HG03354 (cell line): ENCODE measurements around the gene SLC52A1.
"Not testable (repeated sequence)": the region's sequence is repeated elsewhere in the genome, so short reads cannot be mapped to it uniquely, and the experiment has no call there.

Source experiments
- ATAC-seq: cut with Tn5 transposase; IDR thresholded peaks from one replicate; pipeline ENCODE4 v1.9.1; 2021; ENCODE audit warnings: mild to moderate bottlenecking; ENCODE audit not compliant: unreplicated experiment, poor library complexity, severe bottlenecking

The SLC52A1 gene

GRCh38 chr17:5032865-5033264 lies 2.4 kb downstream of the SLC52A1 start:
- no peak for ATAC-seq

- peak; percentile 69 for ATAC-seq
Measured at GRCh38 chr17:5031365-5032082, 3.7 kb downstream of the SLC52A1 start.

GRCh38 chr17:5030168-5030567 lies 5.1 kb downstream of the SLC52A1 start:
- not testable (repeated sequence) for ATAC-seq

DNA sequence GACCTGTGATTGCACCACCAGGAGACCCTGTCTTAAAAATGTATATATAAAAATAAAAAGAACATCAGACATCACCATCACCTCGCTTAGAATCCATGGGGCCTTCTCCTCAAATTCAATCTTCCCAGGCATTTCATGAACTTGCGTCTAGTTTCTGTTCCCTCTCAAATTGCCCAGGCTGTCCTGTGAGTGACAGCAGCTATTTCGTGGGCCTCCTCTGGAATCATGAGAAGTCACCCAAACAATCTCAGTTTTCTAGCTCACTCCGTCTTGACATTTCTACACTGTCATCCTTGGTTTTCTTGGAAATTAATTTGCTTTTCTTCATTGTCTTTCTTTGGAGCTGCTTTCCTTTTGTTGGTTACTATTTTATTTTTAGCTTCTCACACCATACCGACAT lies 7.3 kb downstream of the SLC52A1 start:
- no peak for ATAC-seq

DNA sequence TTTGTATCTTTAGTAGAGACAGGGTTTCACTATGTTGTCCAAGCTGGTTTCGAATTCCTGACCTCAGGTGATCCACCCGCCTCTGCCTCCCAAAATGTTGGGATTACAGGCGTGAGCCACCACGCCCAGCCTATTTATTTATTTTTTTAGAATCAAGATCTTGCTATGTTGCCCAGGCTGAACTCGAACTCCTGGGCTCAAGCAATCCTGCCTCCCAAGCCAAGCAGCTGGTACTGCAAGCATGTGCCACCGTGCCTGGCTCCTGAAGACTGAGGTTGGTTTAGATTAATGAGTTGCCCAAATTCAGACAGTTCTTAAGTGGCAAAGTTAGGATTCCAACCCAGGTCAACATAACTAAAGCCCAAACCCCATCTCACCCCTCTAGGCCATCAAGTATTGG lies 7.9 kb downstream of the SLC52A1 start:
- no peak for ATAC-seq

- no peak for ATAC-seq
Measured at GRCh38 chr17:5024604-5025003, 10.6 kb downstream of the SLC52A1 start.

- ATAC-seq, result no peak
Measured at GRCh38 chr17:5023588-5024147, 11.6 kb downstream of the SLC52A1 start.

- ATAC-seq, result no peak
Measured at GRCh38 chr17:5022171-5022711, 13.0 kb downstream of the SLC52A1 start.

DNA sequence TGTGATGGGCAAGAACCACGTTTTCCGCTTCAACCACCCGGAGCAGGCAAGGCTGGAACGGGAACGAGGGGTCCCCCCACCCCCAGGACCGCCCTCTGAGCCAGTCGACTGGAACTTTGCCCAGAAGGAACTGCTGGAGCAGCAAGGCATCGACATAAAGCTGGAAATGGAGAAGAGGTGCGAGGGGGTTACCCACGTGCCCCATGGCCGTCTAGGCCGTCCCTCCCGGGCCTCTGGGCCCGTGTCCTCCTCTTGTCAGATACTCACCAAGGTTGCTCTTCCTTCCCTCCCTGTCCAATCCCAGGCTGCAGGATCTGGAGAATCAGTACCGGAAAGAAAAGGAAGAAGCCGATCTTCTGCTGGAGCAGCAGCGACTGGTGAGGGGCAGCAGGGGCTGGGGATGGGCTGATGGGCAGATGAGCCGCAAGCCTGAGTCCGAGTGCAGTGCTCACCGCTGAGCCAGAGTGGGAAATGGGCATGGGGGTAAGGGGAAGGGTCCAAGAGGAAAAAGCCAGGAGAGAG lies 14.7 kb downstream of the SLC52A1 start:
- ATAC-seq, result no peak

- ATAC-seq, result no peak
Measured at GRCh38 chr17:5019475-5019956, 15.7 kb downstream of the SLC52A1 start.

DNA sequence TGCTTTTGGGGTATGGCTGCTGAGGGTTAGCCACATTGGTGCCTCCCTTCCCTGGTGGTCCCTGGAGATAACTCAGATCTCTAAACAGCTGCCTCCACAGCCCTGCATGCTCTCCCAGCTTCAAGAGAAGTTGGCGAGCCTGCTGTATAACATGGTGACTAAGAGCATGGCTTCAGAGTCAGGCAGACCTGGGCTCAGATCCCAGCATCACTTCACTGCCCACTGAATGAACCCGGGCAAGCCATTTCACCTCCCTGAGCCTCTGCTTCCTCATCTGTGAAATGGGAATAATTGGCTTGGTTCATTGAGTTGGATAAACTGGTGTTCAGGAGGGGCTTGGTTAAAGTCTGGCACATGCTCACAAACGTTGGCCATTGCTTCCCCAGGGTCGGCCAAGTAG lies 20.9 kb downstream of the SLC52A1 start:
- no peak for ATAC-seq

DNA sequence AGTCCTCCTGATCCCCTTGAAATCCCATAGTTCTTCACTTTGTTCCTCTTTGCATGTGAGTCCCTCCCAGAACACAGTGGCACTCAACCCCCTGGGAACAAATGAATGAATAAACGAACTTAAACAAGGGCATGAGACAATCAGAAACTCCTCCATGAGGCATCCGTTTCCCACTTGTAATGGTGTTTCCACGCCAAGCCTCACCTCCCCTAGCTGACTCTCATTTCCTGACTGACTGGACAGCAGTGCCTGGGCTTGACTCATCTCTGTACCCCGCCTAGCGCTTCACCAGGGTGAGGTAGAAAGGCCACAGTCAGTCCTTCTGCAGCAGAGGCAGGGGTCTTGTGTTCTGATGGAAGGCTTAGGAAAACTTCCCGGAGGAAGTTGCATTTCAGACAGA lies 23.3 kb downstream of the SLC52A1 start:
- no peak for ATAC-seq

DNA sequence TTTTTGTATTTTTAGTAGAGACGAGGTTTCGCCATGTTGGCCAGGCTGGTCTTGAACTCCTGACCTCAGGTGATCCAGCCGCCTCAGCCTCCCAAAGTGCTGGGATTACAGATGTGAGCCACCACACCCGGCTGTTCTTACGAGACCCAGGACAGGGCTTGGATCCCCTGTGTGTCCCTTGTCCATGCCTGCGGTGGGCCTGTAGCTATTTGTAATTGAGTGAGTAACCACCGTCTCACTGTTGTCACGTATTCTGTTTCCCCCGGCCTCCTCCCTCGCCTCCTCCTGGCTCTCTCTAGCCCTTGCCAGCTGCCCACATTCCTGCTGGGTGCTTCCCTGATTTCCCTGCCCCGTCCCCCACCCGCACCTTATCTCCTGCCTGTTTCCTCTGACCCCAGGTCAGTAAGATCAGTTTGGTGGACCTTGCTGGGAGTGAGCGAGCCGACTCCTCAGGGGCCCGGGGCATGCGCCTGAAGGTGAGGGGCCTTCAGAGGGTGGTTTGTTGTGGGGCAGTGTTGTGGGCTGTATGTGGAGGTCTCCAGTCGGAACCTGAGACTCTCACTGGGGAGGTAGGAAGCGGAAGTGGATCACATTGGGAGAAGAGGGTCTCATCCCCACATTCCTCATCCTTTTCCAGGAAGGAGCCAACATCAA lies 31.9 kb downstream of the SLC52A1 start:
- no peak for ATAC-seq

- no peak for ATAC-seq
Measured at GRCh38 chr17:5002121-5002788, 33.0 kb downstream of the SLC52A1 start.

DNA sequence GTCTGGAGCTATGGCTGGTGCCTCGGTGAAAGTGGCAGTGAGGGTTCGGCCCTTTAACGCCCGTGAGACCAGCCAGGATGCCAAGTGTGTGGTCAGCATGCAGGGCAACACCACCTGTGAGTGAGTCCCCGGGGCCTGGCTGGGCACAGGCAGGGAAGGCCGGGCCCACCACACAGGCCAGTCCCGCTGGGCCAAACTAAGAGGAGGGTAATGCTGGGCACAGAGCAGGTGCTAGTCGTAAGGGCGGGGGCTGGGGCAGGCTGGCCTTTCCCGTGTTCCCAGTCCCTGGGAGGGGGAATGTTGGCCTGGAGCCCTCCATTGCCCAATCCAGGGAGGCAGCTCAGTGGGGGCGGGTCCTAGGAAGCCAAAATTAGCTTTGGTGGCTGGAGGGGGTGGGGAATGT lies 35.0 kb downstream of the SLC52A1 start:
- no peak for ATAC-seq

GRCh38 chr17:4999430-5000093 lies 35.7 kb downstream of the SLC52A1 start:
- no peak for ATAC-seq

GRCh38 chr17:4998732-4999429 lies 36.3 kb downstream of the SLC52A1 start:
- no peak for ATAC-seq

DNA sequence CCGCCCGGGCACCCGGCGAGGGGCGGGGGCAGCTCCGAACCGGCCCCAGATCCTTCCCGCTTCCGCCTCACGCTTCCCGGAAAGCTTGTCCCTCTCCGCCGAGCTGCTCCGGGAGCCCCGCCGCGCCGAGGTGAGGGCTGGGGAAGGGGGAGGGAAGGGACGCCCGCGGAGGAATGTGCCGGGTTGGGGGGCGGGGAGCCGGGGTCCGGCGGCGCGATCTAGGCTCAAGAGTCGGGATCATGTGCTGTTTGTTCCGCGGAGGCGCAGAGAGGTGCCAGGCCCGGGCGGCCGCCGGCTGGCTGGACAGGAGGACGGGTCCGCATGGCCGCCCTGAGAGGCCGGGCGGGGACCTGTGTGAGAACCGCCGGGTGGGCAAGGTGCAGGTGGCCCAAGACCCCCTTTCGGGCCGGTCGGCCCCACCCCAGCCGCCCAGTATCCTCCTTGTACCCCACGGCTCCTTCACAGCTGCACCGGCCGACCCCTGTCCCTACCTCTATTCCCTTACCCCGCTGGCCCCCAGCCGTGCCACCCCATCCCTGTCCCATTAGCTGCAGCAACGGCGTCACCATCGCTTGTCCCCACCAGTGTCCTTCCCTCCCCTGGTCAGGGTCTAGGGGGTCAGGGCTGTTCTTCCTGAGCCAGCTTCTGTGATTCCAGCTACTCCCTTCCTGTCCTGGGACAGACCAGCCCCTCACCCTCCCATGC lies 37.0 kb downstream of the SLC52A1 start:
- ATAC-seq, result peak; percentile 8
